Spinal cord (tissue), 10 donors: ENCODE results near the gene IFNA7. TPM values are rescaled to one million over a fixed set of nuclear protein-coding genes. Genes with fewer than 3 reads are reported as not detected.
"Not testable (repeated sequence)": the region's sequence is repeated elsewhere in the genome, so short reads cannot be mapped to it uniquely, and the experiment has no call there.

ENCODE experiments used
- DNase-seq, 6 donors: peaks; one replicate each; pipeline versions ENCODE4 v3.0.0 to v3.0.0-alpha.2; 2013 to 2015; ENCODE audit warnings: low spot score in 6 of 6, low read depth in 4 of 6
- H3K27ac ChIP-seq: one replicate; pipeline ENCODE4 v1.5.1; 2013; ENCODE audit warnings: low read depth, low read length, control low read depth
- H3K27me3 ChIP-seq: one replicate; pipeline ENCODE4 v1.6.1; 2013; ENCODE audit warnings: low read length; ENCODE audit not compliant: control insufficient read depth, insufficient read depth
- H3K36me3 ChIP-seq: one replicate; pipeline ENCODE4 v1.6.1; 2013; ENCODE audit warnings: low read length; ENCODE audit not compliant: control insufficient read depth, insufficient read depth
- H3K4me1 ChIP-seq: one replicate; pipeline ENCODE4 v1.6.1; 2013; ENCODE audit warnings: low read length; ENCODE audit not compliant: control insufficient read depth, insufficient read depth
- H3K4me3 ChIP-seq: one replicate; pipeline ENCODE4 v1.5.1; 2013; ENCODE audit warnings: low read depth, low read length, control low read depth
- H3K9me3 ChIP-seq: one replicate; pipeline ENCODE4 v1.6.1; 2013; ENCODE audit warnings: low read length; ENCODE audit not compliant: control insufficient read depth, insufficient read depth
- WGBS: methylation state at CpG from one replicate; pipeline ENCODE4 v1.1.5; 2013; ENCODE audit warnings: missing lambda C conversion rate; ENCODE audit not compliant: insufficient coverage; 5-methylcytosine and 5-hydroxymethylcytosine counted together
- long read RNA-seq, 4 donors: transcript quantifications; one replicate each; lab custom pipeline, GENCODE V29; 2026
- polyA plus RNA-seq, 2 donors: library from polyadenylated mRNA; unstranded; fragments of 120-200 nt; gene quantifications; one replicate each; pipeline ENCODE4 v1.2.1, GENCODE V29; 2013; ENCODE audit not compliant: insufficient read length in 2 of 2
- total RNA-seq, 2 donors: library from RNA; depleted of rRNA in 1 of 2; stranded (reverse); fragments of 120-200 nt in 1 of 2; fragments of >200 nt in 1 of 2; gene quantifications; one replicate each; pipeline versions ENCODE4 v1.2.3 to v1.2.4, GENCODE V29; 2013 to 2014
- donor health status: healthy.

The IFNA7 gene
- not detected for total RNA-seq
- not detected for polyA plus RNA-seq
- long read RNA-seq, donor 1, result 0 reads
- long read RNA-seq, donor 2, partial matches to known transcripts, result 0 of 1 reads
- long read RNA-seq, donor 2, other reads (novel, unspliced or antisense), result 0 of 1 reads
- long read RNA-seq, donor 3, result 0 reads
- long read RNA-seq, donor 4, result 0 reads

- H3K27ac ChIP-seq, H3K27me3 ChIP-seq, DNase-seq, H3K36me3 ChIP-seq, H3K4me1 ChIP-seq, H3K9me3 ChIP-seq, H3K4me3 ChIP-seq: not testable (repeated sequence)
- WGBS, result 100% methylated on average over 2 of the region's 4 CpGs
These were observed at the start of gene IFNA7 for GRCh38 chr9:21202105-21202504. Gene IFNA7 (minus strand): TSS chr9:21202205. CDS start chr9:21202165, 40 bp downstream.

- Histone ChIP-seq H3K4me3 (no peak overlapping the region), H3K4me1 (no peaks in the 10 kb centered on the region), H3K27ac (no peak overlapping the region), H3K9me3 (no peaks in the 10 kb centered on the region), H3K36me3 (no peaks in the 10 kb centered on the region), H3K27me3 (no peaks in the 10 kb centered on the region)
- 70% methylated on average over 3 of the region's 4 CpGs for WGBS
- DNase-seq, result no peak
These were observed 49.6 kb upstream of the IFNA7 start for GRCh38 chr9:21251638-21252037.

- Histone ChIP-seq H3K4me1 (no peaks in the 10 kb centered on the region), H3K36me3 (no peaks in the 10 kb centered on the region), H3K27me3 (no peaks in the 10 kb centered on the region), H3K9me3 (no peaks in the 10 kb centered on the region), H3K27ac (no peak overlapping the region), H3K4me3 (no peak overlapping the region)
- 33% methylated on average over 1 of the region's 1 CpG for WGBS
- no peak for DNase-seq
These were observed 49.2 kb upstream of the IFNA7 start for GRCh38 chr9:21251190-21251589.

GRCh38 chr9:21244836-21245235 lies 42.8 kb upstream of the IFNA7 start:
- no peak for DNase-seq

GRCh38 chr9:21239911-21240310 lies 37.9 kb upstream of the IFNA7 start, which contains the start of gene IFNA14:
Gene IFNA14 (minus strand): TSS chr9:21240005. CDS start chr9:21239935, 70 bp downstream.
- H3K36me3 ChIP-seq, result no peaks in the 10 kb centered on the region
- no peak within 1 kb of the TSS for H3K27ac ChIP-seq
- WGBS, result 80% methylated on average over 1 of the region's 2 CpGs
- no peaks in the 10 kb centered on the region for H3K27me3 ChIP-seq
- no peaks in the 10 kb centered on the region for H3K9me3 ChIP-seq
- no peak for DNase-seq
- H3K4me1 ChIP-seq, result no peaks in the 10 kb centered on the region
- no peak within 1 kb of the TSS for H3K4me3 ChIP-seq

More at GRCh38 chr9:21244836-21245235, 42.8 kb upstream of the IFNA7 start:
- H3K9me3 ChIP-seq, result no peaks in the 10 kb centered on the region
- H3K27me3 ChIP-seq, result no peaks in the 10 kb centered on the region
- 78% methylated on average over 2 of the region's 2 CpGs for WGBS
- no peaks in the 10 kb centered on the region for H3K36me3 ChIP-seq
- no peak overlapping the region for H3K4me3 ChIP-seq
- H3K27ac ChIP-seq, result no peak overlapping the region
- H3K4me1 ChIP-seq, result no peaks in the 10 kb centered on the region

GRCh38 chr9:21236360-21236714 lies 34.3 kb upstream of the IFNA7 start:
- not testable (repeated sequence) for H3K36me3 ChIP-seq, H3K4me3 ChIP-seq, DNase-seq, H3K27me3 ChIP-seq, H3K4me1 ChIP-seq, H3K9me3 ChIP-seq, H3K27ac ChIP-seq
- no CpG with 5 or more reads among the region's 1 CpG for WGBS

- H3K9me3 ChIP-seq, H3K36me3 ChIP-seq, H3K27ac ChIP-seq, H3K27me3 ChIP-seq, H3K4me1 ChIP-seq, H3K4me3 ChIP-seq: not testable (repeated sequence)
- WGBS, result 15% methylated on average over 3 of the region's 8 CpGs
- peak; percentile 12 to 84 (median 39) for DNase-seq
These were observed 33.7 kb upstream of the IFNA7 start for GRCh38 chr9:21235468-21236359.

GRCh38 chr9:21234153-21234687 lies 32.2 kb upstream of the IFNA7 start:
- Histone ChIP-seq H3K27ac (no peak overlapping the region), H3K4me3 (no peak overlapping the region), H3K9me3 (no peaks in the 10 kb centered on the region), H3K36me3 (no peaks in the 10 kb centered on the region), H3K27me3 (no peaks in the 10 kb centered on the region), H3K4me1 (no peaks in the 10 kb centered on the region)
- DNase-seq, result no peak
- 91% methylated on average over 4 of the region's 4 CpGs for WGBS

GRCh38 chr9:21233258-21233657 lies 31.3 kb upstream of the IFNA7 start:
- 100% methylated on average over 2 of the region's 2 CpGs for WGBS
- Histone ChIP-seq H3K27ac (no peak overlapping the region), H3K36me3 (no peaks in the 10 kb centered on the region), H3K27me3 (no peaks in the 10 kb centered on the region), H3K4me1 (no peaks in the 10 kb centered on the region), H3K4me3 (no peak overlapping the region), H3K9me3 (no peaks in the 10 kb centered on the region)
- no peak for DNase-seq
